ENCODE data around the gene FANCG. TPM values are rescaled to one million over a fixed set of nuclear protein-coding genes. Genes with fewer than 3 reads are reported as not detected.

Gene FANCG
- total and polyA plus RNA-seq, 2 of the 8 experiments (the other 6 are each of a cell fraction or from before 2014, with no cell fraction given), result 66.6 to 87.1 TPM

- Histone ChIP-seq H2BK5ac (ENCODE audit: low read depth, low read length) (peak overlapping the region; percentile 97), H3K4me1 (replicated peaks in 1 of 4; ENCODE audit: control insufficient read depth in 3 of 4, insufficient read depth in 4 of 4, low read length in 3 of 4) (peaks cover 0 to 13% (median 4%) of the 10 kb centered on the region in 4 experiments; a peak in 4 of 7 replicates), H3K4me2 (ENCODE audit: insufficient read depth in 1 of 2, low read depth in 2 of 2, low read length in 2 of 2) (peak overlapping the region; percentile 83 to 99), H4K5ac (ENCODE audit: insufficient read length, low read depth, low read length) (no peak overlapping the region), H3K79me2 (ENCODE audit: control insufficient read depth in 1 of 2, insufficient read depth in 2 of 2, low read length in 2 of 2) (peaks cover 8 to 25% of the 10 kb centered on the region in 2 experiments), H3K18ac (ENCODE audit: extremely low read depth, low read length) (peak overlapping the region; percentile 60; the same call in 1 of the 2 replicates), H3K27me3 (replicated peaks in 1 of 4; ENCODE audit: control insufficient read depth in 3 of 4, extremely low read depth in 1 of 4, insufficient read depth in 3 of 4, low read length in 3 of 4) (no peaks in the 10 kb centered on the region), H2AFZ (ENCODE audit: low read length) (no peak overlapping the region), H4K91ac (replicated peaks; ENCODE audit: insufficient read length, low read length) (peak overlapping the region; percentile 54), H3K23ac (ENCODE audit: insufficient read length) (no peak overlapping the region), H3K36me3 (ENCODE audit: control insufficient read depth in 2 of 4, insufficient read depth in 4 of 4, low read length in 3 of 4) (peaks cover 19 to 34% (median 30%) of the 10 kb centered on the region in 4 experiments), H3K27ac (ENCODE audit: low read depth, low read length) (peak overlapping the region; percentile 93), H2BK12ac (ENCODE audit: low read depth, low read length) (no peak overlapping the region), H3K79me1 (ENCODE audit: low read depth, low read length) (peaks cover 8% of the 10 kb centered on the region), H3K23me2 (ENCODE audit: low read depth, low read length) (peaks cover 13% of the 10 kb centered on the region), H3K9me3 (ENCODE audit: insufficient read depth in 2 of 2, low read depth in 1 of 2, low read length in 1 of 2) (no peaks in the 10 kb centered on the region), H3K14ac (ENCODE audit: insufficient read length) (no peak overlapping the region), H3K4me3 (ENCODE audit: extremely low read depth in 1 of 4, insufficient read depth in 2 of 4, low read depth in 3 of 4, low read length in 4 of 4) (peak overlapping the region; percentile 72 to 92 (median 87)), H3K56ac (replicated peaks; ENCODE audit: insufficient read length, low read depth, low read length) (no peak overlapping the region), H4K8ac (ENCODE audit: extremely low read depth, insufficient read depth, low read length) (peak overlapping the region; percentile 99), H2BK20ac (ENCODE audit: low read length) (no peak overlapping the region), H2BK120ac (replicated peaks; ENCODE audit: low read depth, low read length) (no peak overlapping the region), H4K20me1 (replicated peaks in 1 of 2; ENCODE audit: control insufficient read depth in 1 of 2, insufficient read depth in 2 of 2, low read length in 2 of 2) (no peaks in the 10 kb centered on the region), H3K9ac (replicated peaks in 1 of 4; ENCODE audit: extremely low read depth in 1 of 4, low read depth in 3 of 4, low read length in 3 of 4) (peak overlapping the region; percentile 89 to 92 (median 90)), H2AK5ac (ENCODE audit: low read depth, low read length) (0 out of 2 replicates have a peak overlapping the region, but pooled peaks have one; percentile 48), H3K4ac (replicated peaks; ENCODE audit: insufficient read length, low read depth, low read length) (peak overlapping the region; percentile 6), H2BK15ac (ENCODE audit: low read length) (no peak overlapping the region)
- ChIA-PET CTCF (ENCODE audit: partially characterized antibody) (interaction anchor here (0.6 to 6.7 kb wide), 7 partner anchors 8 to 335 kb away, joined by 3 to 46 read pairs (median 5); partner anchors contain the start of gene PIGO), POLR2A (ENCODE audit: partially characterized antibody) (interaction anchor here (1.0 to 17.6 kb wide), 16 partner anchors 9 to 612 kb away, joined by 3 to 440 read pairs (median 4); partner anchors contain the start of genes PIGO, STOML2 and VCP)
- FAIRE-seq (no peak), DNase-seq (ENCODE audit: low read depth in 1 of 2, low spot score in 2 of 2) (no peak)
- 0 out of 4 replicates have a peak, but pooled peaks of 1 of the 2 experiments have one; percentile 19 for TF ChIP-seq SIN3A (conservative IDR thresholded peaks at IDR 0.05 in 1 of 2, IDR thresholded peaks at IDR 0.05 in 1 of 2; ENCODE audit: low read depth in 1 of 2, low read length in 2 of 2)
- TF ChIP-seq SAP30 (IDR thresholded peaks at IDR 0.05; ENCODE audit: insufficient read depth, insufficient replicate concordance, low read length), result peak; percentile 64
- TF ChIP-seq CEBPB (IDR thresholded peaks at IDR 0.05; ENCODE audit: low read depth, low read length), result no peak
- 11% methylated on average over 10 of the region's 10 CpGs; no CpG with 5 or more reads in 1 of the 2 experiments for WGBS, 2 experiments (ENCODE audit: extremely low coverage in 1 of 2, insufficient coverage in 1 of 2, insufficient read length in 1 of 2, insufficient replicate concordance in 2 of 2, low coverage in 1 of 2, low lambda C conversion rate in 2 of 2, missing lambda C conversion rate in 1 of 2)
Observed at GRCh38 chr9:35079041-35079425, 709 bp downstream of the FANCG start.

Data from H1 (cell line).